ENCODE results near the gene CNOT11.

- no peak for TF ChIP-seq CTCF (IDR thresholded peaks at IDR 0.05; ENCODE audit: low read depth, low read length)
- no peak for TF ChIP-seq EZH2phosphoT487 (IDR thresholded peaks at IDR 0.05; ENCODE audit: low read depth)
These were observed 58.4 kb downstream of the CNOT11 start for GRCh38 chr2:101310834-101311695.
